GM19467 (cell line): ENCODE results near the gene ALPL.

Experiments used
- ATAC-seq: cut with Tn5 transposase; IDR thresholded peaks from one replicate; pipeline ENCODE4 v1.9.1; 2021; ENCODE audit warnings: mild to moderate bottlenecking, moderate library complexity; ENCODE audit not compliant: unreplicated experiment

The ALPL gene

GRCh38 chr1:21596174-21596573, 87.0 kb downstream of the ALPL start:
- ATAC-seq, result no peak

GRCh38 chr1:21596628-21597027, 87.4 kb downstream of the ALPL start:
- ATAC-seq, result no peak

GRCh38 chr1:21597753-21598152, 88.5 kb downstream of the ALPL start:
- no peak for ATAC-seq

GRCh38 chr1:21598417-21598816, 89.2 kb downstream of the ALPL start:
- no peak for ATAC-seq

- ATAC-seq, result no peak
Measured at GRCh38 chr1:21598904-21599303, 89.7 kb downstream of the ALPL start.

- ATAC-seq, result no peak
Measured at GRCh38 chr1:21599402-21599801, 90.2 kb downstream of the ALPL start.

GRCh38 chr1:21601278-21602048, 92.2 kb downstream of the ALPL start:
- no peak for ATAC-seq

- ATAC-seq, result no peak
Measured at GRCh38 chr1:21603177-21604138, 94.2 kb downstream of the ALPL start.

- no peak for ATAC-seq
Measured at GRCh38 chr1:21604208-21604957, 95.2 kb downstream of the ALPL start.

- ATAC-seq, result no peak
Measured at GRCh38 chr1:21605012-21605715, 95.9 kb downstream of the ALPL start.

GRCh38 chr1:21605964-21606705, 96.9 kb downstream of the ALPL start:
- ATAC-seq, result no peak

GRCh38 chr1:21607549-21608529, 98.6 kb downstream of the ALPL start:
- no peak for ATAC-seq

GRCh38 chr1:21608798-21609197, 99.6 kb downstream of the ALPL start:
- no peak for ATAC-seq

- ATAC-seq, result no peak
Measured at GRCh38 chr1:21610027-21610426, 100.8 kb downstream of the ALPL start.

GRCh38 chr1:21610989-21611785, 102.0 kb downstream of the ALPL start:
- no peak for ATAC-seq

GRCh38 chr1:21612057-21612456, 102.8 kb downstream of the ALPL start:
- no peak for ATAC-seq

- ATAC-seq, result no peak
Measured at GRCh38 chr1:21613072-21613867, 104.0 kb downstream of the ALPL start.
